GM18861 (cell line): ENCODE results near the gene KCNMA1.

Source experiments
- ATAC-seq: cut with Tn5 transposase; IDR thresholded peaks from one replicate; pipeline ENCODE4 v1.9.1; 2021; ENCODE audit not compliant: unreplicated experiment

KCNMA1 gene

GRCh38 chr10:77315496-77316129, 322.0 kb downstream of the KCNMA1 start:
- no peak for ATAC-seq

- ATAC-seq, result no peak
These were observed 324.4 kb downstream of the KCNMA1 start for GRCh38 chr10:77313066-77313750.

- ATAC-seq, result no peak
These were observed 326.4 kb downstream of the KCNMA1 start for GRCh38 chr10:77311186-77311585.

GRCh38 chr10:77310288-77310840, 327.2 kb downstream of the KCNMA1 start:
- no peak for ATAC-seq

- no peak for ATAC-seq
These were observed 328.1 kb downstream of the KCNMA1 start for GRCh38 chr10:77309509-77309908.

GRCh38 chr10:77309092-77309491, 328.5 kb downstream of the KCNMA1 start:
- no peak for ATAC-seq

- no peak for ATAC-seq
These were observed 329.4 kb downstream of the KCNMA1 start for GRCh38 chr10:77308084-77308732.

GRCh38 chr10:77306666-77307065, 330.9 kb downstream of the KCNMA1 start:
- no peak for ATAC-seq

GRCh38 chr10:77305650-77306632, 331.7 kb downstream of the KCNMA1 start:
- no peak for ATAC-seq

GRCh38 chr10:77304192-77304591, 333.4 kb downstream of the KCNMA1 start:
- ATAC-seq, result no peak

- no peak for ATAC-seq
These were observed 336.3 kb downstream of the KCNMA1 start for GRCh38 chr10:77301305-77301730.

GRCh38 chr10:77300682-77301302, 336.8 kb downstream of the KCNMA1 start:
- no peak for ATAC-seq

- no peak for ATAC-seq
These were observed 338.3 kb downstream of the KCNMA1 start for GRCh38 chr10:77299320-77299719.

- no peak for ATAC-seq
These were observed 340.2 kb downstream of the KCNMA1 start for GRCh38 chr10:77297393-77297739.

GRCh38 chr10:77296534-77297392, 340.8 kb downstream of the KCNMA1 start:
- ATAC-seq, result no peak

GRCh38 chr10:77293773-77294172, 343.8 kb downstream of the KCNMA1 start:
- no peak for ATAC-seq

- ATAC-seq, result no peak
These were observed 344.3 kb downstream of the KCNMA1 start for GRCh38 chr10:77293347-77293746.

GRCh38 chr10:77291596-77292505, 345.8 kb downstream of the KCNMA1 start:
- no peak for ATAC-seq
